ENCODE data around the gene RUVBL2.

RUVBL2 gene

DNA sequence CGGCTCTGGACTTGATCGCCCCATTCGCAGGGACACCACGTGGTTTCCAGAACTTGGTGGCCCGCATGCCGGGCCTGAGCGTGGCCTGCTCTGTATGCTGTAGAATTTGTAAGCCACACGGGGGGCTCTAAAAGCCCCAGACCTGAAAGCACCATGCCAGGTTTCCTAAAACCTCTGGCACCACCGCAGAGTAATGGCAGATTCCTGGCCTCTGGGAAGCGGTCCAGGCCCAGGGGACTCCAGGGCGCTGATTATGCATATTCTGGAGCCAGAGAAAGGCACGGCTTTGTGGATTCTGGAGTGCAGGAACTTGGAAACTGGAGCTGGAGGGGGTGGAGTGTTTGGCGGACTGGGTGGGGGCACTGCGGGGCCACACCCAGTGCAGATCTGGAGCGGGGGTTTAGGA, 24.9 kb upstream of the RUVBL2 start:
- TF ChIP-seq FOXP2 (optimal IDR thresholded peaks at IDR 0.05; ENCODE audit: borderline replicate concordance, extremely low read depth, extremely low read length, insufficient read depth) (no peak), SIN3A (IDR thresholded peaks at IDR 0.05; ENCODE audit: borderline replicate concordance, insufficient read depth, low read length) (no peak), POLR2AphosphoS5 (IDR thresholded peaks at IDR 0.05; ENCODE audit: low read depth, low read length) (no peak), TAF1 (IDR thresholded peaks at IDR 0.05; ENCODE audit: borderline replicate concordance, insufficient read depth, low read length) (no peak)
- TF ChIP-seq, protein P1, sequence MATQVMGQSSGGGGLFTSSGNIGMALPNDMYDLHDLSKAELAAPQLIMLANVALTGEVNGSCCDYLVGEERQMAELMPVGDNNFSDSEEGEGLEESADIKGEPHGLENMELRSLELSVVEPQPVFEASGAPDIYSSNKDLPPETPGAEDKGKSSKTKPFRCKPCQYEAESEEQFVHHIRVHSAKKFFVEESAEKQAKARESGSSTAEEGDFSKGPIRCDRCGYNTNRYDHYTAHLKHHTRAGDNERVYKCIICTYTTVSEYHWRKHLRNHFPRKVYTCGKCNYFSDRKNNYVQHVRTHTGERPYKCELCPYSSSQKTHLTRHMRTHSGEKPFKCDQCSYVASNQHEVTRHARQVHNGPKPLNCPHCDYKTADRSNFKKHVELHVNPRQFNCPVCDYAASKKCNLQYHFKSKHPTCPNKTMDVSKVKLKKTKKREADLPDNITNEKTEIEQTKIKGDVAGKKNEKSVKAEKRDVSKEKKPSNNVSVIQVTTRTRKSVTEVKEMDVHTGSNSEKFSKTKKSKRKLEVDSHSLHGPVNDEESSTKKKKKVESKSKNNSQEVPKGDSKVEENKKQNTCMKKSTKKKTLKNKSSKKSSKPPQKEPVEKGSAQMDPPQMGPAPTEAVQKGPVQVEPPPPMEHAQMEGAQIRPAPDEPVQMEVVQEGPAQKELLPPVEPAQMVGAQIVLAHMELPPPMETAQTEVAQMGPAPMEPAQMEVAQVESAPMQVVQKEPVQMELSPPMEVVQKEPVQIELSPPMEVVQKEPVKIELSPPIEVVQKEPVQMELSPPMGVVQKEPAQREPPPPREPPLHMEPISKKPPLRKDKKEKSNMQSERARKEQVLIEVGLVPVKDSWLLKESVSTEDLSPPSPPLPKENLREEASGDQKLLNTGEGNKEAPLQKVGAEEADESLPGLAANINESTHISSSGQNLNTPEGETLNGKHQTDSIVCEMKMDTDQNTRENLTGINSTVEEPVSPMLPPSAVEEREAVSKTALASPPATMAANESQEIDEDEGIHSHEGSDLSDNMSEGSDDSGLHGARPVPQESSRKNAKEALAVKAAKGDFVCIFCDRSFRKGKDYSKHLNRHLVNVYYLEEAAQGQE (IDR thresholded peaks at IDR 0.05; ENCODE audit: insufficient read depth in 1 of 2, low read depth in 2 of 2, low read length in 2 of 2), result no peak

- TF ChIP-seq FOXP2 (optimal IDR thresholded peaks at IDR 0.05; ENCODE audit: borderline replicate concordance, extremely low read depth, extremely low read length, insufficient read depth) (no peak), SIN3A (IDR thresholded peaks at IDR 0.05; ENCODE audit: borderline replicate concordance, insufficient read depth, low read length) (no peak), TAF1 (IDR thresholded peaks at IDR 0.05; ENCODE audit: borderline replicate concordance, insufficient read depth, low read length) (no peak), POLR2AphosphoS5 (IDR thresholded peaks at IDR 0.05; ENCODE audit: low read depth, low read length) (no peak)
- TF ChIP-seq, protein P1 (IDR thresholded peaks at IDR 0.05; ENCODE audit: insufficient read depth in 1 of 2, low read depth in 2 of 2, low read length in 2 of 2), result no peak
Observed at GRCh38 chr19:48969276-48970138, 24.2 kb upstream of the RUVBL2 start.

DNA sequence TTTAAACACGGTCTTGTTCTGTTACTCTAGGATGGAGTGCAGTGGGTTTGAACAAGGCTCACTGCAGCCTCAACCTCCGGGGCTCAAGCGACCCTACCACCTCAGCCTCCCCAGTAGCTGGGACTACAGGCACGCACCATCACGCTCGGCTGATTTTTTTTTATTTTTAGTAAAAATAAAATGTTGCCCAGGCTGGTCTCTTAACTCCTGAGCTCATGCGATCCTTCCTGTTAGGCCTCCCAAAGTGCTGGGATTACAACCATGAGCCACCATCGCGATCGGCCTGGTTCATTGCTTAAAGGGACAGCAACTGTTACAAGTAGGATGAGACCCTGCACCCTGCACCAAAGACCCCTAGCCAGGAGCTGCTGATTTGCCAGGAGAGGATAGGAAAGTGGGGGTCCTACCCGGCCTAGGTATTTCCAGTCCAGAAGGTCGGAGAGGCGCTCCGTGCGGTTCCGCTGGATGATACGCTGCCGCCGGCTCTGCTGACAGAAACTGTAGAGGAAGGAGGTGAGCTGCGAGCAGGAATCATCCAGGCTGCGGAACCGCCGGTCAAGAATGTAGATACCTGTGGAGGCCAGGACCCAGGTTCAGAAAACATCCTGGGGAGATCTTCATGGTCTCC, 23.4 kb upstream of the RUVBL2 start:
- TF ChIP-seq TAF1 (IDR thresholded peaks at IDR 0.05; ENCODE audit: borderline replicate concordance, insufficient read depth, low read length) (no peak), POLR2AphosphoS5 (IDR thresholded peaks at IDR 0.05; ENCODE audit: low read depth, low read length) (no peak), SIN3A (IDR thresholded peaks at IDR 0.05; ENCODE audit: borderline replicate concordance, insufficient read depth, low read length) (no peak), FOXP2 (optimal IDR thresholded peaks at IDR 0.05; ENCODE audit: borderline replicate concordance, extremely low read depth, extremely low read length, insufficient read depth) (no peak)
- TF ChIP-seq, protein P1 (IDR thresholded peaks at IDR 0.05; ENCODE audit: insufficient read depth in 1 of 2, low read depth in 2 of 2, low read length in 2 of 2), result no peak

- TF ChIP-seq SIN3A (IDR thresholded peaks at IDR 0.05; ENCODE audit: borderline replicate concordance, insufficient read depth, low read length), result no peak
- no peak for TF ChIP-seq POLR2AphosphoS5 (IDR thresholded peaks at IDR 0.05; ENCODE audit: low read depth, low read length)
- TF ChIP-seq, protein P1 (IDR thresholded peaks at IDR 0.05; ENCODE audit: insufficient read depth in 1 of 2, low read depth in 2 of 2, low read length in 2 of 2), result no peak
- no peak for TF ChIP-seq TAF1 (IDR thresholded peaks at IDR 0.05; ENCODE audit: borderline replicate concordance, insufficient read depth, low read length)
- no peak for TF ChIP-seq FOXP2 (optimal IDR thresholded peaks at IDR 0.05; ENCODE audit: borderline replicate concordance, extremely low read depth, extremely low read length, insufficient read depth)
Observed at GRCh38 chr19:48970923-48971395, 22.7 kb upstream of the RUVBL2 start.

Measured in PFSK-1 (cell line).